ENCODE measurements around the gene BIRC7. TPM values are rescaled to one million over a fixed set of nuclear protein-coding genes. Genes with fewer than 3 reads are reported as not detected.

BIRC7 gene
- total RNA-seq, 1 donor from 2014 or later = not detected

GRCh38 chr20:63262836-63263235 is 27.1 kb downstream of the BIRC7 start:
- H3K27ac Mint-ChIP-seq = no peak overlapping the region
- DNase-seq (no peak), ATAC-seq (ENCODE audit: low read depth) (no peak)
- ChIA-PET POLR2A (no interaction called here), CTCF (no interaction called here)
- no peak for TF ChIP-seq CTCF (IDR thresholded peaks at IDR 0.05)
- H3K36me3 Mint-ChIP-seq (ENCODE audit: low read depth) = no peaks in the 10 kb centered on the region
- H3K9me3 Mint-ChIP-seq = no peaks in the 10 kb centered on the region
- H3K27me3 Mint-ChIP-seq = peaks cover 29% of the 10 kb centered on the region
- no peak overlapping the region for H3K4me3 Mint-ChIP-seq
- H3K4me1 Mint-ChIP-seq = no peaks in the 10 kb centered on the region
- intact Hi-C loops (cut with micrococcal nuclease) = no loop called here

GRCh38 chr20:63264000-63264399 is 28.3 kb downstream of the BIRC7 start:
- ChIA-PET POLR2A (no interaction called here), CTCF (no interaction called here)
- H3K4me3 Mint-ChIP-seq = no peak overlapping the region
- intact Hi-C loops (cut with micrococcal nuclease) = no loop called here
- ATAC-seq (ENCODE audit: low read depth) (no peak), DNase-seq (no peak)
- H3K36me3 Mint-ChIP-seq (ENCODE audit: low read depth) = no peaks in the 10 kb centered on the region
- H3K4me1 Mint-ChIP-seq = no peaks in the 10 kb centered on the region
- no peak for TF ChIP-seq CTCF (IDR thresholded peaks at IDR 0.05)
- peaks cover 27% of the 10 kb centered on the region for H3K27me3 Mint-ChIP-seq
- no peak overlapping the region for H3K27ac Mint-ChIP-seq
- no peaks in the 10 kb centered on the region for H3K9me3 Mint-ChIP-seq

GRCh38 chr20:63264519-63264918 is 28.8 kb downstream of the BIRC7 start:
- Mint-ChIP-seq H3K27me3 (peaks cover 23% of the 10 kb centered on the region), H3K36me3 (ENCODE audit: low read depth) (no peaks in the 10 kb centered on the region), H3K4me3 (no peak overlapping the region), H3K9me3 (no peaks in the 10 kb centered on the region), H3K27ac (no peak overlapping the region), H3K4me1 (no peaks in the 10 kb centered on the region)
- DNase-seq = no peak
- ATAC-seq (ENCODE audit: low read depth) = no peak
- POLR2A ChIA-PET = no interaction called here
- CTCF ChIA-PET = no interaction called here
- intact Hi-C loops (cut with micrococcal nuclease) = no loop called here
- no peak for TF ChIP-seq CTCF (IDR thresholded peaks at IDR 0.05)

GRCh38 chr20:63265891-63266515 is 30.3 kb downstream of the BIRC7 start:
- intact Hi-C loops (cut with micrococcal nuclease) = no loop called here
- DNase-seq = no peak
- no peak for TF ChIP-seq CTCF (IDR thresholded peaks at IDR 0.05)
- ATAC-seq (ENCODE audit: low read depth) = no peak
- Mint-ChIP-seq H3K36me3 (ENCODE audit: low read depth) (no peaks in the 10 kb centered on the region), H3K27me3 (peaks cover 21% of the 10 kb centered on the region), H3K4me1 (no peaks in the 10 kb centered on the region), H3K27ac (no peak overlapping the region), H3K4me3 (no peak overlapping the region), H3K9me3 (no peaks in the 10 kb centered on the region)
- CTCF ChIA-PET = no interaction called here
- POLR2A ChIA-PET = no interaction called here

GRCh38 chr20:63267691-63268090 is 32.0 kb downstream of the BIRC7 start:
- no peak for TF ChIP-seq CTCF (IDR thresholded peaks at IDR 0.05)
- H3K27me3 Mint-ChIP-seq = peaks cover 18% of the 10 kb centered on the region
- intact Hi-C loops (cut with micrococcal nuclease) = no loop called here
- ATAC-seq (ENCODE audit: low read depth) (no peak), DNase-seq (no peak)
- H3K9me3 Mint-ChIP-seq = no peaks in the 10 kb centered on the region
- ChIA-PET POLR2A (no interaction called here), CTCF (no interaction called here)
- no peak overlapping the region for H3K27ac Mint-ChIP-seq
- H3K4me1 Mint-ChIP-seq = peaks cover 3% of the 10 kb centered on the region
- H3K4me3 Mint-ChIP-seq = no peak overlapping the region
- H3K36me3 Mint-ChIP-seq (ENCODE audit: low read depth) = no peaks in the 10 kb centered on the region

All from activated B cell treated with CpG ODN at 0.5 μM for 24 hours (primary cell).